Effector memory CD4-positive, alpha-beta T cell (primary cell): ENCODE data around the gene OR2B2.
A peak's percentile ranks its signal among the peaks of the same experiment; 100 is the strongest.

ENCODE experiments used
- DNase-seq, 3 donors: peaks; one replicate each; pipeline ENCODE4 v3.0.0-alpha.2; 2020
- H3K27ac ChIP-seq: 2 replicates; pipeline ENCODE4 v1.7.0; 2013; ENCODE audit warnings: mild to moderate bottlenecking, low read length, moderate library complexity; ENCODE audit not compliant: insufficient read depth, poor library complexity, severe bottlenecking
- H3K27me3 ChIP-seq: replicated peaks from 2 replicates; pipeline ENCODE4 v1.7.0; 2013; ENCODE audit warnings: mild to moderate bottlenecking, low read length; ENCODE audit not compliant: insufficient read depth, control insufficient read depth, poor library complexity, severe bottlenecking
- H3K36me3 ChIP-seq: 2 replicates; pipeline ENCODE4 v1.7.0; 2013; ENCODE audit warnings: mild to moderate bottlenecking, low read length, moderate library complexity; ENCODE audit not compliant: control insufficient read depth, insufficient read depth
- H3K4me1 ChIP-seq: 2 replicates; pipeline ENCODE4 v1.7.0; 2013; ENCODE audit warnings: low read length, mild to moderate bottlenecking; ENCODE audit not compliant: control insufficient read depth, insufficient read depth, poor library complexity, severe bottlenecking
- H3K4me3 ChIP-seq: 2 replicates; pipeline ENCODE4 v1.7.0; 2013; ENCODE audit warnings: low read length, low read depth, mild to moderate bottlenecking; ENCODE audit not compliant: insufficient read depth, poor library complexity, severe bottlenecking
- H3K9me3 ChIP-seq: 2 replicates; pipeline ENCODE4 v1.7.0; 2013; ENCODE audit warnings: mild to moderate bottlenecking, low read length, moderate library complexity; ENCODE audit not compliant: control insufficient read depth

The OR2B2 gene

DNA sequence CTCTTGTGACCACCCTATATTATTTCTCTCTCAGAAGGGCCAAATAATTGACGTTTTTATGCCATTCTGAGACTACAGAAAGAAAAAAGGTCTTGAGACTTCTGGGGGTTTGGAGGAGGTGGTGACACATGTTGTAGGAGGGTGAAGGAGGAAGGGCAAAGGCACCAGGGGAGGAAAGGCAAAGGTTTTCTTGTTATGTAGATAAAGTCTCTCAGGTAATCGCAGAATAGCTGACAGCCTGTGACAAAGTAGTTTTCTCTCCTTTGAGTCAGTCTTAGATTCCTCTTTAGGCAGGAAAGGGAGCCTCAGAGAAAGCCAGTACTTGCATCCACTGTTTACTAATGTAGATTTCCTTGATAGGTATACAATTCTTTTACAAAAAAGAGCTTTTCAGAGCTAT lies 23.6 kb downstream of the OR2B2 start:
- H3K27ac ChIP-seq, result no peak overlapping the region
- no peaks in the 10 kb centered on the region for H3K36me3 ChIP-seq
- H3K9me3 ChIP-seq, result no peaks in the 10 kb centered on the region
- no peaks in the 10 kb centered on the region for H3K27me3 ChIP-seq
- DNase-seq, result no peak
- H3K4me3 ChIP-seq, result no peak overlapping the region
- peaks cover 8% of the 10 kb centered on the region for H3K4me1 ChIP-seq

DNA sequence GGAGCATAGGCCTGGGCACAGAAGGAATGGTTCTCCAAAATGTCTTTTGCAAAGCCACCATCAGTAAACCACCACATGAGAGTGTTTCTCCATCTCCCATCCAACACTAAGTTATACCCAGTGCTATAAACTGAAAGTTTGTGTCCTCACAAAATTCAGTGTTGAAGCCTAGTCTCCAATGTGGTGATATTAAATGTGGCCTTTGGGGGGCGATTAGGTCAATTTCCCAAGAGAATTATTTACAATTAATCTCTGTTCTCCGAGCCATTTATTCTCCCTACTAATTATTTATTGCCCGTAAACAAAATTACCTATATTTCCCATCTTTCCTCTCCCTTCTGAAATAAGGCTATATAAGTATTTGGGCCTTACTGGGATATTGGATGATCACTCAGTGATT lies 26.1 kb downstream of the OR2B2 start:
- H3K4me3 ChIP-seq, result no peak overlapping the region
- DNase-seq, result no peak
- no peak overlapping the region for H3K27ac ChIP-seq
- no peaks in the 10 kb centered on the region for H3K36me3 ChIP-seq
- H3K9me3 ChIP-seq, result no peaks in the 10 kb centered on the region
- no peaks in the 10 kb centered on the region for H3K4me1 ChIP-seq
- H3K27me3 ChIP-seq, result no peaks in the 10 kb centered on the region

DNA sequence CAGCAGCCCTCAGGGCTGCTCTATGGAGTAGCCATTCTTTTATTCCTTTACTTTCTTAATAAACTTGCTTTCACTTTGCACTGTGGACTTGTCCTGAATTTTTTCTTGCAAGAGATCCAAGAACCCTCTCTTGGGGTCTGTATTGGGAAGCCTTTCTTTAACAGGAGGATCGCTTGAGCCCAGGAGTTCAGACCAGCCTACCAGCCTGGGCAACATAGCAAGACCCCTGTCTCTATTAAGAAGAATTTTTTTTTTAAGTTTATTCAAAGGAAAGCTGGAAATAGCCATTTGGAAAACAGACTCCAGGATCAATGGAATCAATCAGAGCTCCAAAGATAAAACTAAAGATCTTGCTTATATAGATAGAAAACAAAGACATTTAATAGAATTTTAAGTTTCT lies 29.1 kb downstream of the OR2B2 start:
- no peak for DNase-seq
- Histone ChIP-seq H3K4me1 (no peaks in the 10 kb centered on the region), H3K27ac (no peak overlapping the region), H3K27me3 (no peaks in the 10 kb centered on the region), H3K4me3 (no peak overlapping the region), H3K36me3 (no peaks in the 10 kb centered on the region), H3K9me3 (no peaks in the 10 kb centered on the region)

DNA sequence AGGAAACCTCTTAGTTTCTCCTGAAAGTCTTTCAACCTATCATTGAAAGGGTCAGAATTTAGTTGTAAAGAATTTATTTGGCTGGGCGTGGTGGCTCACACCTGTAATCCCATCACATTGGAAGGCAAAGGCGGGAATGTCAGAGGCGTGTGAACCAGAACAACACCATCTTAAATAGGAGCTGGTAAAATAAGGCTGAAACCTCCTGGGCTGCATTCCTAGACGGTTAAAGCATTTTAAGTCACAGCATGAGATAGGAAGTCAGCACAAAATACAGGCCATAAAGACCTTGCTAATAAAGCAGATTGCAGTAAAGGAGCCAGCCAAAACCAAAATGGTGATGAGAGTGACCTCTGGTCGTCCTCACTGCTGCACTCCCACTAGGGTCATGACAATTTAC lies 29.6 kb downstream of the OR2B2 start:
- DNase-seq, result no peak
- no peaks in the 10 kb centered on the region for H3K4me1 ChIP-seq
- H3K4me3 ChIP-seq, result no peak overlapping the region
- no peaks in the 10 kb centered on the region for H3K9me3 ChIP-seq
- H3K27ac ChIP-seq, result no peak overlapping the region
- no peaks in the 10 kb centered on the region for H3K36me3 ChIP-seq
- H3K27me3 ChIP-seq, result no peaks in the 10 kb centered on the region

DNA sequence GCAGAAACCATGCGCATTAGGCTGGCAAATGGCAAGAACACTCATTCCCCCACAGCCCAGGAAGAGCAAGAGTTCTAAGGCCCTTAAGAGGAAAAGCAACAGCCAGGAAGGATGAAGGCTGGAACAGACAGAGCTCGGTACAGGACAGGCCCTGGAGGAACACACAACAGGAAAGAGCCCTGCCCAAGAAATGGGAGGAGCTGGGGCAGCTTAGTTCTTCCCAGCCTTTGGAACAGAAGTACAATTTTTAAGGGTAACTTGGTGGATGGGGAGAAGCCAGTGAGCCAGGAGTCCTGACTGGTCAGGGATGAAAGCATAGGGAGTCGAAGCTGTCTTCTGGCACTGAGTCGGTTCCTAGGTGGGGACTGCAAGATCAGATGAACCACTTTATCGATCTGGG lies 32.4 kb downstream of the OR2B2 start:
- H3K27me3 ChIP-seq, result no peaks in the 10 kb centered on the region
- no peaks in the 10 kb centered on the region for H3K9me3 ChIP-seq
- no peak overlapping the region for H3K27ac ChIP-seq
- no peak overlapping the region for H3K4me3 ChIP-seq
- DNase-seq, result no peak
- no peaks in the 10 kb centered on the region for H3K4me1 ChIP-seq
- H3K36me3 ChIP-seq, result no peaks in the 10 kb centered on the region

DNA sequence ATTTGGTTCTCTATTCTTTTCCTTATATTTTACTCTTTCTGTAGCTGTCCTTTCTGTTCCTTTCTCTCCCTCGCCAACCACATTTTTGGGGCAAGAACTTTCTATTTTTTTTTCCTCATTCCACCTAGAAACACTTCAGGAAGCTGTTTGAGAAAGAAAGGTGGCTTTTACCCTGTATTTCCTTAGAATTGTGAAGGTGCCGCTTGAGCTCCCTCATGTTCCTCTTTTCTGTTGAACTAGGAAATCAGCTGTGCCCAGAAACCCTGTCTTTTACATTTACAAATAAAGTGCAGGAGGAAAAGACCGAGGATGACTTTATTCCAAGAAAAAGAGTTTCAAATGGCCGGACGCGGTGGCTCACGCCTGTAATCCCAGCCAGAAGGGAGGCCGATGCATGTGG lies 38.2 kb downstream of the OR2B2 start:
- no peaks in the 10 kb centered on the region for H3K9me3 ChIP-seq
- no peak overlapping the region for H3K27ac ChIP-seq
- no peak for DNase-seq
- no peak overlapping the region for H3K4me3 ChIP-seq
- peaks cover 6% of the 10 kb centered on the region for H3K4me1 ChIP-seq
- no peaks in the 10 kb centered on the region for H3K36me3 ChIP-seq
- no peaks in the 10 kb centered on the region for H3K27me3 ChIP-seq

DNA sequence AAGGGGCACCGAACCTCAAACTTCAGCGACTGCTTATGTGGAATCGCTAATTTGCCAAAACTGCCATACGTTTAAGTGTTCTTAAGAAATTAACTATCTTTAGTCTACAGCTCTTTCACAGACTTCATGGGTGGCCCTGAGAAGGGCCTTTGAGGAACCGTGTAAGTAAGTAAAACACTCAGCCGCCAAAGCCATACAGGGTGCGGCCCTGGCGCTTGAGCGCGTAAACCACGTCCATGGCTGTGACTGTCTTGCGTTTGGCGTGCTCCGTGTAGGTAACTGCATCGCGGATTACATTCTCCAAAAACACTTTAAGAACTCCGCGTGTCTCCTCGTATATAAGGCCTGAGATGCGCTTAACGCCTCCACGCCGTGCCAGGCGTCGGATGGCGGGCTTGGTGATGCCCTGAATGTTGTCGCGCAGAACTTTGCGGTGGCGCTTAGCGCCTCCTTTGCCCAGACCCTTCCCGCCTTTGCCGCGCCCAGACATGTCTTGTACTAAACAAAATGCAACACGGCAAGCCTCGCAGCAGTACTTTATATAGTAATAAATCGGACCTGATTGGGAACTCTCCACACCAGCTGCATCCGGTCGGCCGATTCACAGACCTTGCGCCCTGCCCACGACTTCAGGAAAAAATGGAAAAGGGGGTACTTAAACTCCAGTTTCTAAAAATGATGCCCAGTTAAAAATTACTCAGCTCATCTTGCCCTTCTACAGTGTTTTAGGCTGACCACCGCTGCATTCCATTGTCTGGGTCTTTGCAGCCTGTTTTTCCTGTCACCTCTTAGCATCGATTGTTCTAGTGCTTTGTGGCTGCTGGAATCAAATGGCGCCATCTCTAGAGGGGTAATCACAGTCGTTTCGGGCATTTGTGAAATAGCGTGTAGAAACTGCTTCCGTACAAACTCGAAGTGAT lies 38.9 kb downstream of the OR2B2 start:
- no peaks in the 10 kb centered on the region for H3K9me3 ChIP-seq
- H3K27me3 ChIP-seq, result no peaks in the 10 kb centered on the region
- H3K4me1 ChIP-seq, result peaks cover 6% of the 10 kb centered on the region
- DNase-seq, result peak; percentile 24 to 47 (median 38)
- peak overlapping the region; percentile 57 for H3K4me3 ChIP-seq
- H3K27ac ChIP-seq, result peak overlapping the region; percentile 83
- no peaks in the 10 kb centered on the region for H3K36me3 ChIP-seq

DNA sequence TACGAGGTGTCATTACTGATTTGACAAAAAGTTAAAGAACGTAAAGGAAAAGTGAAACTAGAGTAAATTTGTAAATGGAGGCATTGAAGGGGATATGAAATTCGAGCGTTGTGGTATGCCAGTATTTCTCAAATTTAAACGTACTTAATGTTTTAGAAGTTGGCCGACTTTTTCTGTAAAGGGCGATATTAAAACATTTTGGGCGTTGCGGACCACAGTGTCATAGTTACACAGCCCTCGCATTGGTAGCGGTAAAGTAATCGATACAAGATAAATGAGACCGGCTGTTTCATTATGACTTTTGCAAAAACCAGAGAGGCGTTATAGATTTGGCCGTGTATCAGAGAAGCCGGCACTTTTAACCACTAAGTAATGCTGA lies 39.6 kb downstream of the OR2B2 start:
- H3K4me1 ChIP-seq, result peaks cover 6% of the 10 kb centered on the region

DNA sequence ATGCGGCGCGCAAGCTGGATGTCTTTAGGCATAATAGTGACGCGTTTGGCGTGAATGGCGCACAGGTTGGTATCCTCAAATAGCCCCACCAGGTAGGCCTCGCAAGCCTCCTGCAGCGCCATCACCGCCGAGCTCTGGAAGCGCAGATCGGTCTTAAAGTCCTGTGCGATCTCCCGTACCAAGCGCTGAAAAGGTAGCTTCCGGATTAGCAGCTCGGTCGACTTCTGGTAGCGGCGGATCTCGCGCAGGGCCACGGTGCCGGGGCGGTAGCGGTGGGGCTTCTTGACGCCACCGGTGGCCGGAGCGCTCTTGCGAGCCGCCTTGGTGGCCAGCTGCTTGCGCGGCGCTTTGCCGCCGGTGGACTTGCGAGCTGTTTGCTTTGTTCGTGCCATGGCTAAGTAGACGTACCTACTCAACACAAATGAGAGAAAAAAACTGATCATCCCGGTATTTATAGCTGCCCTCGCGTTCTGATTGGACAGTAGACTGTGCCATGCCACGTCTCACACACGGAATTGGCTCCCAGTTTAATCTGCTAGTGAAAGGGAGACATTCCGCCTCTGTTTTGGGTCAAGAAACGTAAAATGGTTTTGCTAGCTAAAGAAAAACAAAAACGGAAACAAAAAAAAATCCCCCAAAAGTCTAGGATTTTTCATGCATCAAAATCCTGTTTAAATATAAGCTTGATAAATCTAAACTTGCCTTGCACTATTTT lies 40.1 kb downstream of the OR2B2 start:
- Histone ChIP-seq H3K4me3 (peak overlapping the region; percentile 57), H3K27ac (peak overlapping the region; percentile 83), H3K4me1 (peaks cover 12% of the 10 kb centered on the region), H3K27me3 (no peaks in the 10 kb centered on the region), H3K9me3 (no peaks in the 10 kb centered on the region), H3K36me3 (no peaks in the 10 kb centered on the region)
- peak; percentile 71 to 83 (median 73) for DNase-seq

More for the DNA sequence above, 39.6 kb downstream of the OR2B2 start:
- Histone ChIP-seq H3K9me3 (no peaks in the 10 kb centered on the region), H3K4me3 (peak overlapping the region; percentile 57), H3K27me3 (no peaks in the 10 kb centered on the region), H3K36me3 (no peaks in the 10 kb centered on the region), H3K27ac (peak overlapping the region; percentile 83)
- no peak for DNase-seq

DNA sequence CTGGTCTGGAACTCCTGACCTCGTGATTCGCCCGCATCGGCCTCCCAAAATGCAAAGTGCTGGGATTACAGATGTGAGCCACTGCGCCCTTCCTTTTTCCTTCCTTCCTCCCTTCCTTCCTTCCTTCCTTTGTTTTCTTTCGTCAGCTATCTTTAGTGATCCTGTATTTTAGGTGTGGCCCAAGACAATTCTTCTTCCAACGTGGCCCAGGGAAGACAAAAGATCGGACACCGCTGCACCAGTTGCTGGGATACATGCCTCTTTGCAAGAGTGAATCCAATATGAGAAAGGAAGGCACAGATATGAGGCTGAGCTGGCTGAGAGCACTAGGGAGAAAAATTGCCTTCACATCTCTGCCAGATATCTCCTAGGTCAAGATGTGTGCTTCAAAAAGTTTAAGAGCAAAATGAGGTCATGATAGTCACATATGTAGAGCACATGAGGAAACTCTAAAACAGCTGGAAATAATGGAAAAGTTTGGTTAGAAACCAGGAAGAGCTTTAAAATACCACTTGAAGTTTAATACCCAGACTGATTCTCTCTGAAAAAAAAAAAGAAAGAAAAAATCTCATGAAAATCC lies 41.8 kb downstream of the OR2B2 start:
- Histone ChIP-seq H3K27ac (no peak overlapping the region), H3K4me1 (peaks cover 24% of the 10 kb centered on the region), H3K9me3 (no peaks in the 10 kb centered on the region), H3K4me3 (no peak overlapping the region), H3K36me3 (no peaks in the 10 kb centered on the region), H3K27me3 (no peaks in the 10 kb centered on the region)
- DNase-seq, result no peak
